Duodenal mucosa (tissue), 2 donors: Measurements from ENCODE around the gene PCNT.

ENCODE experiments used
- H3K27ac ChIP-seq: one replicate; pipeline ENCODE4 v1.7.0; 2013; ENCODE audit warnings: low read depth, low read length
- H3K27me3 ChIP-seq, 2 donors: one replicate each; pipeline ENCODE4 v1.7.0; 2013; ENCODE audit warnings: low read length in 2 of 2, control low read depth in 1 of 2; ENCODE audit not compliant: insufficient read depth in 2 of 2, control insufficient read depth in 1 of 2
- H3K36me3 ChIP-seq, 2 donors: one replicate each; pipeline ENCODE4 v1.7.0; 2013; ENCODE audit warnings: low read length in 2 of 2, control low read depth in 1 of 2; ENCODE audit not compliant: insufficient read depth in 2 of 2, control insufficient read depth in 1 of 2
- H3K4me1 ChIP-seq, 2 donors: one replicate each; pipeline ENCODE4 v1.7.0; 2013; ENCODE audit warnings: low read length in 2 of 2, control low read depth in 1 of 2; ENCODE audit not compliant: insufficient read depth in 2 of 2, control insufficient read depth in 1 of 2
- H3K4me3 ChIP-seq, 2 donors: one replicate each; pipeline ENCODE4 v1.7.0; 2013; ENCODE audit warnings: low read length in 2 of 2, low read depth in 1 of 2
- H3K9ac ChIP-seq, 2 donors: one replicate each; pipeline ENCODE4 v1.7.0; 2013; ENCODE audit warnings: low read length in 2 of 2, low read depth in 1 of 2
- H3K9me3 ChIP-seq, 2 donors: one replicate each; pipeline ENCODE4 v1.7.0; 2013; ENCODE audit warnings: low read length in 2 of 2, control low read depth in 1 of 2; ENCODE audit not compliant: control insufficient read depth in 1 of 2

The PCNT gene

DNA sequence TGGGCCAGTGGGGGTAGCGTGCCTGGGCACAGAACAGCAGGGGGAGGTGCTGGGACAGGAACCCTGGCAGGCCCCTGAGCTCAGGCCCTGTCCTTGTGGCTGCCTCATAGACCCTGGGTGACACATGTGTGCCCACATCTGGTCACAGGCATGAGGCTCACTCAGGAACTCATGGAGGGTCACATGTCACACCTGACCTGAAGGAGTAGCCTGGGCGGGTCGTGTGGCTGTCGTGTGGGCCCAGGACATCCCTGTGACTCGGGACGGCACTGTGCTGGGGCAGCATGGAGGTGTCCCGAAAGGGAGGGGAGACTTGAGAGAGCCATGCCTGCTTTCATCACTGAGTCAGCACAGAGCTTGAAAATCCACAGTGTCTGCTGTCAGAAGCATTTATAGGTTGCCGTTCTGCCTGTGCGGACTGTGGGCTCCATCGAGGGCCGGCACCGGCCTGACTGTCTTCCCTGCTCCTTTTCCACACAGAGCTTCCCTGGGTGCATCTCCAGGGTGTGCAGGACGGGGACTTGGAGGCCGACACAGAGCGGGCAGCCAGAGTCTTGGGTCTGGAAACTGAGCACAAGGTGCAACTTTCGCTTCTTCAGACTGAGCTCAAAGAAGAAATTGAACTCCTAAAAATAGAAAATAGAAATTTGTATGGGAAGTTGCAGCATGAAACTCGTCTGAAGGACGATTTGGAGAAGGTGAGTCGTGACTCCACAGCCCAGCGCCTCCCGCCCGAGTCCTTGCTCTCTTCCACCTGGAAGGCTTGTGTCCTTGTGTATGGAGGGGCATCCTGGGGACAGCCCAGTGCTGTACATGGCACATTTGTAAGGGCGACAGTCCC, 32.8 kb downstream of the PCNT start:
- Histone ChIP-seq H3K4me1 (no peaks in the 10 kb centered on the region), H3K9ac (no peak overlapping the region), H3K9me3 (no peaks in the 10 kb centered on the region), H3K27ac (no peak overlapping the region), H3K36me3 (peaks cover 20 to 73% of the 10 kb centered on the region in 2 donors), H3K27me3 (no peaks in the 10 kb centered on the region), H3K4me3 (no peak overlapping the region)

DNA sequence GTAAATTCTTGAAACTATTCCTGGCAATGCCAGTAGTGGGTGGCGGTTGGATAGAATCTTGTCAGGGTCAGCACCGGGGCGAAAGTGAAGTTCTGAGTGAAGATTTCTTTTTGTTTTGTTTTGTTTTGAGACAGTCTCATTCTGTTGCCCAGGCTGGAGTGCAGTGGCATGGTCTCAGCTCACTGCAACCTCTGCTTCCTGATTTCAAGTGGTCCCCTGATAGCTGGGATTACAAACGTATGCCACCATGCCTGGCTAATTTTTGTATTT, 33.3 kb downstream of the PCNT start:
- no peaks in the 10 kb centered on the region for H3K27me3 ChIP-seq
- H3K36me3 ChIP-seq: peaks cover 20 to 71% of the 10 kb centered on the region in 2 donors
- no peaks in the 10 kb centered on the region for H3K9me3 ChIP-seq
- no peak overlapping the region for H3K27ac ChIP-seq
- no peak overlapping the region for H3K9ac ChIP-seq
- no peaks in the 10 kb centered on the region for H3K4me1 ChIP-seq
- no peak overlapping the region for H3K4me3 ChIP-seq

DNA sequence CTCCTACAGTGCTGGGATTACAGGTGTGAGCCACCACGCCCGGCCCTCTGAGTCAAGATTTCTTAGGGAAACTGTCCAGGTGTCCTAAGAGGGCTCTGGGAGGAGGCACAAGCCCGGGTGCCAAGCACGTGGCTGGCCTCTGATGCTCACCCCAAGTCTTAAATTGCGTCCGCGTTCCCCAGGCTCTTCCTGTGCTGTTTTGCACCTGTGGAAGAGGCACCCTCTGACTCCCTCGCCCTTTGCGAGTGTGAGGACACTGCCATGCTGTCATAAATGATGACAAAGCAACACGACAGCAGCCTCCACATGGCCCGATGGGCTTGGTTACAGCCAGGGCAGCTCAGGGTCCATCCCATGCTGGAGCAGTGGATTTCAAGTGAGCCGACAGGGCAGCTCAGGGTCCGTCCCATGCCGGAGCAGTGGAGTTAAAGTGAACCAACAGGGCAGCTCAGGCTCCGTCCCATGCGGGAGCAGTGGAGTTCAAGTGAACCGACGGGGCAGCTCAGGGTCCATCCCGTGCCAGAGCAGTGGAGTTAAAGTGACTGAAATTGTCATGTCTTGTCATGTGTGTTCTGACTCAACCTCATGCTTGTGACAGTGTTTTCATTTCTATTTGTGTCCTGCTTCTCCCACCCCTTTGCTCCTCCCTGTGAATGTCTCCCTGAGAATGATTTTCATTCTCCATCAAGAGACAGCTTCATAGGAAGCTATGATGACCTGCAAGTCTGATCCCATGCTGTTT, 33.9 kb downstream of the PCNT start:
- Histone ChIP-seq H3K27ac (no peak overlapping the region), H3K27me3 (no peaks in the 10 kb centered on the region), H3K4me3 (no peak overlapping the region), H3K36me3 (peaks cover 20 to 67% of the 10 kb centered on the region in 2 donors), H3K9ac (no peak overlapping the region), H3K4me1 (no peaks in the 10 kb centered on the region), H3K9me3 (no peaks in the 10 kb centered on the region)

DNA sequence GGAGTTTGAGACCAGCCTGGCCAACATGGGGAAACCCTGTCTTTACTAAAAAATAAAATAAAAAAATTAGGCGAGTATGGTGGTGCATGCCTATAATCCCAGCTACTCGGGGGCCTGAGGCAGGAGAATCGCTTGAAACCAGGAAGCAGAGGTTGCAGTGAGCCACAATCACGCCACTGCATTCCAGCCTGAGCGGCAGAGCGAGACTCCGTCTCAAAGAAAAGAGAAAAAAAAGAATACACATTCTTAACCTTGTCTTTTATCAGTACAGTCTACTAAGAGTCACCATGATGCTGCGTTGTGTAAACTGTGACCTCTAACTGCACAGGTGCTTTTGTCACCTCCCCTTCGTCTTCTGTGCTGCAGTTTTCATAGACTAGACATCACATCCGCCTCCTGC, 37.2 kb downstream of the PCNT start:
- Histone ChIP-seq H3K4me3 (no peak overlapping the region), H3K27ac (no peak overlapping the region), H3K27me3 (no peaks in the 10 kb centered on the region), H3K36me3 (peaks cover 10 to 57% of the 10 kb centered on the region in 2 donors), H3K9me3 (no peaks in the 10 kb centered on the region), H3K4me1 (no peaks in the 10 kb centered on the region), H3K9ac (no peak overlapping the region)

DNA sequence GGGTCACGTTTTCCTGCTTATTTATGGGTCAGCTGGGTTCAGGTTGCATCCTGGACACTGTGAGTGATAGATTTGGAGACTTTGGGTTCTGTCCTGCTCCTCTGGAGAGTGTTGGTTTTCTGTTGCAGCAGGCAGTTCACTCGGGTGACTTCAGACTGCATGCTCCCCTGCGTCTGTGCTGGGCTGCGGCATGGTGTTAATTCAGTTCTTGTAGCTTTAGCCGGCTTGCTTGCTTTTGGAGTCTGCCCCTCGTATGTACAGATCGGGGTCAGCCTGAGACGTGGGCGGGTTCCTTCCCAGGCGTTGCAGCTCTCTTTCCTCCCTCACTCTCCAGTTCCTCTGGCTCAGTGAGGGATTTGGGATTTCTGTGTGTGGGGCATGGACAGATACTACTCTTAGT, 38.0 kb downstream of the PCNT start:
- Histone ChIP-seq H3K36me3 (peaks cover 13 to 56% of the 10 kb centered on the region in 2 donors), H3K27ac (no peak overlapping the region), H3K4me1 (no peaks in the 10 kb centered on the region), H3K9me3 (no peaks in the 10 kb centered on the region), H3K27me3 (no peaks in the 10 kb centered on the region), H3K4me3 (no peak overlapping the region), H3K9ac (no peak overlapping the region)

DNA sequence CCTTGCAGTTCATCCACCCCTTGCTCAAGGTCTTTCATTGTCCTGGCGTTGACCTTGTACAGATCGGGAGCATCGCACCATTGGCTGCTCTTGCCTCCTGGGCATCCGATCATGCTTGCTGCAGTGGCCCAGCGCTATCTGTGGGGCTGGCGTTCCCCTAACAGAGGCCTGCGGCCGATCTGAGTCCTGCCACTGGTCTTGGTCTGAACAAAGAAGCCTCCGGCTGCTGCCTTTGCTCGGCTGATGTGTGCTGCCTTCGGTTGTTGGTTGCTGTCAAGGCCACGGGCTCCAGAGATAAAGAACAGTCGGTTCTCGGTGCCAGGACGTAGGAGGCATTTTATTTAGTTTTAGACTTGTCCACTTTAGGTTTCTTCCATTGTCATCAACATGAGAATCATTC, 39.0 kb downstream of the PCNT start:
- Histone ChIP-seq H3K27ac (no peak overlapping the region), H3K4me1 (no peaks in the 10 kb centered on the region), H3K9me3 (no peaks in the 10 kb centered on the region), H3K36me3 (peaks cover 14 to 56% of the 10 kb centered on the region in 2 donors), H3K9ac (no peak overlapping the region), H3K27me3 (no peaks in the 10 kb centered on the region), H3K4me3 (no peak overlapping the region)

DNA sequence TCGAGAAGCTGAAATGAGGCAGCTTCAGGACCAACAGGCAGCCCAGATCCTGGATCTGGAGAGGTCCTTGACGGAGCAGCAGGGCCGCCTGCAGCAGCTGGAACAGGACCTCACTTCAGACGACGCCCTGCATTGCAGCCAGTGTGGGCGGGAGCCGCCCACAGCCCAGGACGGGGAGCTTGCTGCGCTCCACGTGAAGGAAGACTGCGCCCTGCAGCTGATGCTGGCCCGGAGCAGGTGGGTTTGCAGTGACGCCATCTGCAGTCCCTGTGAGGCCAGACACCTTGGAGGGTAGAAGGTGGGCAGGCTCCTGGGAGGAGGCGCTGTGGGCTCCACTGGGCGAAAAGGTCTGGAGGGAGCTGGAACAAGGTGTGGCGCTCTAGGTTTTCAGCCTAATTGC, 39.7 kb downstream of the PCNT start:
- H3K27ac ChIP-seq: no peak overlapping the region
- no peaks in the 10 kb centered on the region for H3K9me3 ChIP-seq
- no peak overlapping the region for H3K4me3 ChIP-seq
- H3K9ac ChIP-seq: no peak overlapping the region
- H3K4me1 ChIP-seq: peaks cover 0 to 4% of the 10 kb centered on the region in 2 donors
- H3K27me3 ChIP-seq: no peaks in the 10 kb centered on the region
- peaks cover 11 to 55% of the 10 kb centered on the region in 2 donors for H3K36me3 ChIP-seq

DNA sequence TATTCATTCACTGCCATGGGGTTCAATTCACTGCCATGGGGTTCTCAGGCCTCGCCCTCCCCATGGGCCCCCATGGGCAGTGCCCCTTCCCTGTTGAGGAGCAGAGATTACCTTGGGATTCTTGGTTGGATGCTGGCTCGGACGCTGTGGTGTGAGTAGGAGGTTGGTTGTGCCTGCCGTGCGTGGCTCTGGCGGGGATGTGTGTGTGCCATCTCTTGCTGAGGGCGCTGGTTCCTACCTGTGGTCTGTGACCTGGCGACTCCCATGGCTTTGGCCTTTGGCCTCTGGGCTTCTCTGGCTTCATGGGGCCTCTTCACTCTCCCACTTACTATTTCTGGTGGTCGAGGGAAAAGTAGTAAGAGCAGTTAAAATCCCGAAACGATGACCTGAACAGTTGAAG, 42.1 kb downstream of the PCNT start:
- peaks cover 0 to 11% of the 10 kb centered on the region in 2 donors for H3K4me1 ChIP-seq
- H3K9ac ChIP-seq: no peak overlapping the region
- H3K4me3 ChIP-seq: no peak overlapping the region
- peaks cover 11 to 58% of the 10 kb centered on the region in 2 donors for H3K36me3 ChIP-seq
- no peaks in the 10 kb centered on the region for H3K27me3 ChIP-seq
- H3K27ac ChIP-seq: no peak overlapping the region
- H3K9me3 ChIP-seq: no peaks in the 10 kb centered on the region

DNA sequence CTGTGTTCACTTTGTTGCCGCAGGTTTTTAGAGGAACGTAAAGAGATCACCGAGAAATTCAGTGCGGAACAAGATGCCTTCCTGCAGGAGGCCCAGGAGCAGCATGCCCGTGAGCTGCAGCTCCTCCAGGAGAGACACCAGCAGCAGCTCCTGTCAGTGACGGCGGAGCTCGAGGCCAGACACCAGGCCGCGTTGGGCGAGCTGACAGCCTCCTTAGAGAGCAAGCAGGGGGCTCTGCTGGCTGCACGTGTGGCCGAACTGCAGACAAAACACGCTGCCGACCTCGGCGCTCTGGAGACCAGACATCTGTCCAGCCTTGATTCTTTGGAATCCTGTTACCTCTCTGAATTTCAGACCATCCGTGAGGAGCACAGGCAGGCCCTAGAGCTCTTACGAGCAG, 42.6 kb downstream of the PCNT start:
- Histone ChIP-seq H3K27me3 (no peaks in the 10 kb centered on the region), H3K4me1 (peaks cover 0 to 11% of the 10 kb centered on the region in 2 donors), H3K9ac (no peak overlapping the region), H3K9me3 (no peaks in the 10 kb centered on the region), H3K27ac (no peak overlapping the region), H3K4me3 (no peak overlapping the region), H3K36me3 (peaks cover 9 to 55% of the 10 kb centered on the region in 2 donors)

DNA sequence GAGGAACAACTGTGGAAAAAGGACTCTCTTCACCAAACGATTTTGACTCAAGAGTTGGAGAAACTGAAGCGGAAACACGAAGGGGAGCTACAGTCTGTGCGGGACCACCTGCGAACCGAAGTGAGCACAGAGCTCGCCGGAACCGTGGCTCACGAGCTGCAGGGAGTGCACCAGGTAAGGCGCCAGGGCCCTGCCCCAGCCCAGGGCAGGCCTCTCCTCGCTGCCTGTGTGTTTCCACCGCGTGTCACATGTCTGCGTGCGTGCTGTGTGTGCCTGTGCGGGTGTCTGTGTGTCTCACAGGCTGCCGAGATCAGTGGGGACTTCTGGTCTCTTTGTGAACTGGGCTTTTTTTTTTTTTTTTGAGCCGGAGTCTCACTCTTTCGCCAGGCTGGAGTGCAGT, 43.0 kb downstream of the PCNT start:
- H3K27me3 ChIP-seq: no peaks in the 10 kb centered on the region
- H3K4me3 ChIP-seq: no peak overlapping the region
- peaks cover 0 to 11% of the 10 kb centered on the region in 2 donors for H3K4me1 ChIP-seq
- no peak overlapping the region for H3K9ac ChIP-seq
- no peak overlapping the region for H3K27ac ChIP-seq
- H3K9me3 ChIP-seq: no peaks in the 10 kb centered on the region
- peaks cover 12 to 56% of the 10 kb centered on the region in 2 donors for H3K36me3 ChIP-seq
